ENCODE results near the gene LRRC34.

The LRRC34 gene

DNA sequence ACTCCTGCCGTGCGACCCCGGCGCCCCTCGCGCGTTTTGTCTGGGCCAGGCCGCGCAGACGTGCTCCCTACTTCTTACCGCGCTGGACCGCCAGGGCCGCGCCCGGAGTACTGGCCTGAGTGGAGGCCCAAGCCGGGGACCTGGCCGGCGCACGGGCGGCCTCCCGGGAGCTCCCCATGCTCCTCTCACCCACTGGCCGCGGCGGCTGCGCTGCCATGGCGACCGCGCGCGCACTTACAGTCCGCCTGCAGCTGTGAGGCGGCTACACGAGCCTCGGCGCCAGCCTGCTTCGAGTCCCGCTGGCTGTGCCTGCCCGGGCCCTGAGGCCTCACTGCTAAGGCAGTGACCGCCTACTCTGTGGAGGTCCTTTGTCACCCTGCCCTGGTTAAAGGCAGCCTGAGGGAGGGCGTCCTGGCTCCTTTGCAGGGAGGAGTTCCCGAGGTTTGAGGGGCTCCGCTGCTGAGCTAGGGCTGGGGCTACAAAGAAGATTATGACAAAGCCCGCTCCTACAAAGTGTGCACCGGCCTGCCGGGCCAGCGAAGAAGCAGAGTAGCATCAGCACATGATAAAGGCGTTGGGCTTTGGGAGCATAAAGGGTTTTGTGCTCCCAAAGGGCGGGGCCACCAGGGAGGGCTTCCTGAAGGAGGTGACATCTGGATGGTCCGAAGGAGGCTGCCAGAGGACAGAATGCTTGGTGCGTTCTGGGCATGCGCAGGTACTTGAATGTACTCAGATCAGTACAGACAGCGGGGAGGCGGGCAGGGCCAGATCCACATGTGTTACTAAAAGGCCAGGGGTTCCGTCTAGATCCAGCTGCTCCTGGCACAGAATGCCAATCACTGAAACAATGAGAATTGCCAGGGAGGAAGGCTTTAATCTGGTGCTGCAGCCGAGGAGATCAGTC, at the start of gene LRRC34, which contains the start of gene LRRIQ4:
TSS of gene LRRC34 (minus strand) at position 573 of the 904 bp plus-strand sequence. CDS start at position 217, 356 bp downstream.
TSS of gene LRRIQ4 (plus strand) at position 539 of the 904 bp plus-strand sequence. CDS start 9,052 bp downstream, outside the sequence.
- DNase-seq: peak; percentile 41

GRCh38 chr3:169861871-169862270, 49.2 kb upstream of the LRRC34 start:
- DNase-seq: no peak

- no peak for DNase-seq
These were observed 45.1 kb upstream of the LRRC34 start for GRCh38 chr3:169857811-169858210.

DNA sequence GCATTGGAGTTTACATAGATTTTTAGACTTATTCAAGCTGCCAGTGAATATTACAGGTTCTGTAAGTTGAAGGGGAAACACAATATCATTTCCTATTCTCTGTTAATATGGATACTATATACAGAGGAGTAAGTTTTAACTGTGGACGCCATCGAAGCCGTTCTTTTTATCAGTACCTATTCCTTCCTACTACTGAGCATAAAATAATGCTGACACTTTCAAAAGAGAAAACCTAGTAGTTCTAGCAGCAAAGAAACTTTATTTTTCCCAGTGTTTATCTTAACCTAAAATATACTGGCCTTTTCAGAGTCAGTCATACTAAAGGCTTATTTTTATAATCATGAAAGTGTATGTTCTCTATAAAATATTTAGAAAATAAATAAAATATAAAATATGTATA, 42.8 kb upstream of the LRRC34 start:
- DNase-seq: no peak

GRCh38 chr3:169850618-169851017, 37.9 kb upstream of the LRRC34 start:
- DNase-seq: no peak

DNA sequence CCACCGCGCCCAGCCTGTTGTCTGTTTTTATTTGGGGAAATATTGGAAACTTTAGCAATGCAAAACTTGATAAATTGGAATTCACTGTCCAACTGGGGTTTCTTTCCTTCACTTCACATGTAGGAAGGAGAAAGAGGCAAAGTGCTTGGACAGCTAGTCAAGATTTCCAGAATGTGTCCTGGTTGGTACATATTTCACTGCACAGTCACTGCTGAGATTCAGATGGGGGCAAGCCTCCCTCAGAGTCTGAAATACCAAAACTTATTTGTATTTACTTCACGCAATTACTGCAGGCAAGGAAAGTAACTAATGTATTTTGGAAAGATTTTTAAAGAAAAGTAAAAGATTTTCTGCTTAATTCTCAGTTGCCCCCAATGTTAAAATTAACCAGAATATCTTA, 36.0 kb upstream of the LRRC34 start:
- DNase-seq: no peak

DNA sequence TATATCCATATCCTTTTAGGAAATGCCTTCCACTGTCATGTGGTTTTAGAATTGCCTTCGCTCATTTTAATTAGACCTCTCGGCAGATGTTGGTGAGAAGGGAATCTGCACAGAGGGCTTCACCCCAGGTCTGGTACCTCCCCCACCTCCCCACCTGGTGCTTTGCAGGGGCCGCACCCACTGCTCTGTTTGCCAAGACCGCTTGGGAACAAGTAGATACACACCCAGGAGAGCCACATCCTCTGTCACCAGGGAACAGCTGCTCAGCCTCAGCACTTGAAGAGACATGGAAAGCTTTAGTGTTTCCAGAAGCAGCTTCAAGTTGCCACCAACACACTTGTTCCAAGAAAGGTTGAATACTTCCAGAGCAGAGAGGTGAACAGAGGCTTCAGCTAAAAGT, 35.2 kb upstream of the LRRC34 start:
- no peak for DNase-seq

- no peak for DNase-seq
These were observed 33.9 kb upstream of the LRRC34 start for GRCh38 chr3:169846458-169847193.

- no peak for DNase-seq
These were observed 30.3 kb upstream of the LRRC34 start for GRCh38 chr3:169842960-169843359.

GRCh38 chr3:169841171-169841570, 28.5 kb upstream of the LRRC34 start:
- DNase-seq: no peak

DNA sequence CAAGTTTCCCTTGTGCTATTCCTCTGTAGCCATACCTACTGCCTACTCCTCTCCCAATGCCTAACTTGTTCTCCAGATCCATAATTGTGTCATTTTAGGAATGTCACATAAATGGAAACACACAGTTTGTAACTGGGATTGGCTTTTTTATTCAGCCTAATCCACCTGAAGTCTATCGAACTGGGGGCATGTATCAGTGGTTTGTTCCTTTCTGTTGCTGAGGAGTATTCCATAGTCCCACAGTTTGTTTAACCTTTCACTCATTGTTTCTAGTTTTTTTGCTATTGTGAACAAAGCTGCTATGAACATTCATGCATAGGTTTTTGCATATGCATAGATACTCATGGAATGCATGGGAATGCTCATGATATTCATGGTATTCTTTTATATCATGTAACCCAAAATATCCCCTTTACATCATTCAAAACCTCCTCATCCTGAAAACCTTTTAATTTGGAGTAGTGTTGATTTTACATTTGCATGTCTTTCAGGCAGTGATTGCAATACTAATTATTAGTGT, 25.9 kb upstream of the LRRC34 start:
- no peak for DNase-seq

DNA sequence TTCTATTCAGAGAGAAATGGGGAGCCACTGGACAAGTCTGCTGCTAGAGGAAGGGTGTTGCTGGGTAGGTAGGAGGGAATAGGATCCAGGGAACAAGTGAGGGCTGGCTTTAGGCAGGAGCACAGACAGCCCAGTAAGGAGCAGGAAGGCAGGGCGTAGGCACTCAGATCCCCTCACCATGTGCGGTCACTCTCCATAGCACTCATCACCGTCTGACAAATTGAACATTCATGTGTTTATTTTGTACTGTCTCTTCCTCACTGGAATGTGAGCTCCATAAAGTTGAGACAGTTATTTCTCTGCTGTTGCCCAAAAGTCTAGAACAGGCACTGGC, 24.2 kb upstream of the LRRC34 start:
- no peak for DNase-seq

DNA sequence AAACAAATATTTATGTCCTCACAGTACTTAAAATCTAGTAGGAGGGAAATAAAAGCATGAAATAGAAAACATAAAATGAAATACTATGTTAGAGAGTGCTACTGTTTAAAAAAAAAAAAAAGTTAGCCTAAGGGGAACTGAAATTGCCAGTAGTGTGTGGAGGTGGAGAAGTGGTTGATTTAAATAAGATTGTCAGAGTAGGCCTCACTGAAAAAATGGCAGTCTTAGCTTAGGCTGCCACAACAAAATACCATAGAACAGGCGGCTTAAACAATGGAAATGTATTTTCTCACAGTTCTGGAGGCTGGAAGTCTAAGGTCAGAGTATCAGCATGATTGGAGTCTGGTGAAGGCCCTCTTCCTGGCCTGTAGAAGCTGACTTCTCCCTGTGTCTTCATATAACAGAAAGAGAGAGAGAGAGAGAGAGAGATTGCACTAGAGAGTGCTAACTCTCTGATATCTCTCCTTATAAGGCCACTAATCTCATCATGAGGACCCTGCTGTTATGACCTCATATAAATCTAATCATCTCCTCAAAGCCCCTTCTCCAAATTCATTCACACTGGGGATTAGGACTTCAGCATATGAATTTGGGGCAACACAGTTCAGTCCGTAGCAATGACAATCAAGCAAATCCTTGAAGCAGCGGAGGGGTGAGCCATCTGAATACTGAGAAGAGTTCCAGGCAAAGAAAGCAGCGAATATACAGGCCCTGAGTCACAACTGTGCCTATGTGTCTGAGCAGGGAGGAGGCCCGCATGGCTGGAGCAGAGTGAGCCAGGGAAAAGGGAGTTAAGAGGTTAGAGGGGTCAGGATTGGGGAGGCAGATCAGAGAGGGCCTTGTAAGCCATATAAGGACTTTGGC, 23.6 kb upstream of the LRRC34 start:
- DNase-seq: no peak

DNA sequence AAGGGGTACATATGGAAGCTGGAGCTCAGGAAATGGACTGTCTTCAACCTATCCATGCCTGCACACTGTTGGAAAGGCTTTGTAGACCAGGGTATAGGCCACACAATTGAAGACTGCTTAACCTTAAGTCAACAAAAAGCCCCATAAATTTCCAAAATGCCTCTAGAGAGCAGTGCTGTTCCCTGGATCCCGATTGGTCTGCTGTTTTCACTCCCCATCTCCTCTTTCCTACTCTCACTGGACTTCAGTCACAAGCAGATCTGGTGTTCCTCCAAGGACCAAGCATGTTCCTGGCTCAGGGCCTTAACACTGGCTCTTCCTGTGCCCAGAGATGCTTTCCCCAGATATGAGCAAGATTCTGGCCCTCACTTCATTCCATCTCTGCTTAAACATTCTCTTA, 22.8 kb upstream of the LRRC34 start:
- no peak for DNase-seq

- DNase-seq: no peak
These were observed 15.0 kb upstream of the LRRC34 start for GRCh38 chr3:169827712-169828111.

GRCh38 chr3:169825316-169825715, 12.6 kb upstream of the LRRC34 start:
- DNase-seq: no peak

DNA sequence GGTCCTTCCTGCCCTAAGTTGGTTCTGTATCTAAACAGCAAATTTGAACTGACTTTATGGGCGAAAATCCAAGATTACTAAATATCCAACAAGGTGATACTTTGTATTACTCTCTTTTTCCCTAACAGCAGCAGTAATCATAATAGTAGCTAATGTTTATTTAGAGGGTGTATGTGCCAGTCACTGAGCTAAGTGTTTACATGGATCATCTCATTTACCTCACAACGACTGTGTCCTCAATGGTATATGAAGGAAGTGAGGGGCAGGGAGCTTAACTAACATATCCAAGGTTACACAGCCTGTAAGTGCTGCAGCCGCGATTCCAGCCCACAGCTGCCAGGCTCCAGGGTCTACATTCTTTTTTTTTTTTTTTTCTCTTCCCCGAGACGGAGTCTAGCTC, 10.3 kb upstream of the LRRC34 start:
- DNase-seq: no peak

DNA sequence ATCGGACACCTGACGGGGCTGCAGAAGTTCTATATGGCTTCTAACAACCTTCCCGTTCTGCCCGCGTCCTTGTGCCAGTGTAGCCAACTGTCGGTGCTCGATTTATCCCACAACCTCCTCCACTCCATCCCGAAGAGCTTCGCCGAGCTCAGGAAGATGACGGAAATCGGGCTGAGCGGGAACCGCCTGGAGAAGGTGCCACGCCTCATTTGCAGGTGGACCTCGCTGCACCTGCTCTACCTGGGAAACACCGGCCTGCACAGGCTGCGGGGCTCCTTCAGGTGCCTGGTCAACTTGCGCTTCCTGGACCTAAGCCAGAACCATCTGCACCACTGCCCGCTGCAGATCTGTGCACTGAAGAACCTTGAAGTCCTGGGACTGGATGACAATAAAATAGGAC, 9.8 kb upstream of the LRRC34 start:
- no peak for DNase-seq

DNA sequence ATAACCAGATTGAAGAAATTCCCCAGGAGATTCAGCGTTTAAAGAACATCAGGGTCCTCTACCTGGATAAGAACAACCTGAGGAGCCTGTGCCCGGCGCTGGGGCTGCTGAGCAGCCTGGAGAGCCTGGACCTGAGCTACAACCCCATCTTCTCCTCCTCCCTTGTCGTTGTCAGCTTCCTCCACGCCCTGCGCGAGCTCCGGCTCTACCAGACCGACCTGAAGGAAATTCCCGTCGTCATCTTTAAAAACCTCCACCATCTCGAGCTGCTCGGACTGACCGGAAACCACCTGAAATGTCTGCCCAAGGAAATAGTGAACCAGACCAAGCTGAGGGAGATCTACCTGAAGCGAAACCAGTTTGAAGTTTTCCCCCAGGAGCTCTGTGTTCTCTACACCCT, 9.4 kb upstream of the LRRC34 start:
- DNase-seq: no peak

- DNase-seq: no peak
These were observed 5.6 kb upstream of the LRRC34 start for GRCh38 chr3:169818316-169818715.

GRCh38 chr3:169815590-169816150, 3.0 kb upstream of the LRRC34 start:
- DNase-seq: no peak

- peak; percentile 54 for DNase-seq
These were observed 1.2 kb upstream of the LRRC34 start for GRCh38 chr3:169813757-169814517.

Data from activated effector memory CD4-positive, alpha-beta T cell treated with Interleukin-2 at 50 U/mL for 16 hours (primary cell).